ENCODE measurements around the gene SALL3.
"Not testable (repeated sequence)": the region's sequence is repeated elsewhere in the genome, so short reads cannot be mapped to it uniquely, and the experiment has no call there.

Gene SALL3

GRCh38 chr18:78979730-78980278, at the start of gene SALL3:
Gene SALL3 (plus strand): TSS chr18:78979818. CDS start chr18:78980275, 457 bp downstream.
- DNase-seq (ENCODE audit: low read depth, low spot score): no peak

- DNase-seq (ENCODE audit: low read depth, low spot score): no peak
Measured at GRCh38 chr18:78932281-78932680, 47.3 kb upstream of the SALL3 start.

- no peak for DNase-seq (ENCODE audit: low read depth, low spot score)
Measured at GRCh38 chr18:78934003-78934402, 45.6 kb upstream of the SALL3 start.

- DNase-seq (ENCODE audit: low read depth, low spot score): no peak
Measured at GRCh38 chr18:78934551-78935225, 44.9 kb upstream of the SALL3 start.

GRCh38 chr18:78935406-78935805, 44.2 kb upstream of the SALL3 start:
- DNase-seq (ENCODE audit: low read depth, low spot score): no peak

GRCh38 chr18:78936251-78937005, 43.2 kb upstream of the SALL3 start:
- no peak for DNase-seq (ENCODE audit: low read depth, low spot score)

DNA sequence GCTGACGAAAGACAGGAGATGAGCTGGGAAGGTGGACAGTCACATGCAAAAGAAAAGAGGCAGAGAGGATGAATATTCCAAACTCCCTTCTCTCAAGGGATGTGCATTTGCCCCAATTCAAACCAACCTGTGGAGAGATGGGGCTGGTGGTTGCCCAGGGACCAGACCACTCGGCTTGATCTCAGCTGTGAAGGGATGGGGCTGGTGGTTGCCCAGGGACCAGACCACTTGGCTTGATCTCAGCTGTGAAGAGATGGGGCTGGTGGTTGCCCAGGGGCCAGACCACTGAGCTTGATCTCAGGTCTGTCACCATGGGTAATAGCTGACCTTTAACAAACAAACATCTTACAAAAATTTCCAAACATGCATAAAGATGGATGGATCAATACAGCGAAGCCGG, 42.5 kb upstream of the SALL3 start:
- DNase-seq (ENCODE audit: low read depth, low spot score): no peak

DNA sequence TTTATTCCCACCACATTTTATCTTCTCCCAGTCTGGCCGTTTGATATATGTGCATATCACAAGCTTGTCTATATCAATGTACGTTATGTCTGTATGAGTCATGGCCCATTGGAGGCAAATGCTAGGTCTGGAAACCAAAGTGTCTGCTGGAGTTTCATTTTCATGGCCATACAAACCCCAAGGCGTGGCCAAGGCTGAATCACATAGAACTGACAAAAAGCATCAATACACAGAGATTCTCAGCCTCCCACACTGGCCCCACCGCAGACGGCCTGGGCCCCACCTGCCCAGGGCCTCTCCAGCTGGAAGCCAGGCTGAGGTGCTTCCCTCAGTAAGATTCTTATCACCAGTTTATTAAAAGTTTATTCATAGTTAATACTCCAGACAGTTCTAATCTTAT, 40.5 kb upstream of the SALL3 start:
- DNase-seq (ENCODE audit: low read depth, low spot score): no peak

- DNase-seq (ENCODE audit: low read depth, low spot score): no peak
Measured at GRCh38 chr18:78939734-78940494, 39.7 kb upstream of the SALL3 start.

DNA sequence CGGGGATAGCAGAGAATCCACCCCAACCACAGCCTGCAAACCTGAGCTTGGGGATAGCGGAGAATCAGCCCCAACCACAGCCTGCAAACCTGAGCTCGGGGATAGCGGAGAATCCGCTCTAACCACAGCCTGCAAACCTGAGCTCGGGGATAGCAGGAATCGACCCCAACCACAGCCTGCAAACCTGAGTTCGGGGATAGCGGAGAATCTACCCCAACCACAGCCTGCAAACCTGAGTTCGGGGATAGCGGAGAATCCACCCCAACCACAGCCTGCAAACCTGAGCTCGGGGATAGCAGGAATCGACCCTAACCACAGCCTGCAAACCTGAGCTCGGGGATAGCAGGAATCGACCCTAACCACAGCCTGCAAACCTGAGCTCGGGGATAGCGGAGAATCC, 37.4 kb upstream of the SALL3 start:
- not testable (repeated sequence) for DNase-seq (ENCODE audit: low read depth, low spot score)

DNA sequence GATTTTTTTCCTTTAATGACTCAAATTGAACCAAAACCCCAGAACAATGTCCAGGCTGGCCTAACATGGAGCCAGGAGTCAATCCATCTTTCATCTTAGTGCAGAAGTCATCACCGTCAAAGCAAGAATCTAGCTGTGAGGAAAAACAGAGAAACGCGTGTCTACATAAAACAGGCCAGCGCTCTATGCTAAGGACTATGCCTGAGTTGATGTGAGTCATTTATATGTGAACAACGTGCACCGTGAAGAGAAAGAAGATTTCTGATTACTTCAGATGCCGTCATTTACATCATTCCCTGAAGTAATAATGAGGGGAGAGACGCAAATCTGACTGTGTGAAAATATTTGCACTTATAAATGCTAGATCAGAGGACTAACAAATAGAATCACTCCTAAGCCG, 34.0 kb upstream of the SALL3 start:
- no peak for DNase-seq (ENCODE audit: low read depth, low spot score)

- DNase-seq (ENCODE audit: low read depth, low spot score): no peak
Measured at GRCh38 chr18:78947291-78947690, 32.3 kb upstream of the SALL3 start.

DNA sequence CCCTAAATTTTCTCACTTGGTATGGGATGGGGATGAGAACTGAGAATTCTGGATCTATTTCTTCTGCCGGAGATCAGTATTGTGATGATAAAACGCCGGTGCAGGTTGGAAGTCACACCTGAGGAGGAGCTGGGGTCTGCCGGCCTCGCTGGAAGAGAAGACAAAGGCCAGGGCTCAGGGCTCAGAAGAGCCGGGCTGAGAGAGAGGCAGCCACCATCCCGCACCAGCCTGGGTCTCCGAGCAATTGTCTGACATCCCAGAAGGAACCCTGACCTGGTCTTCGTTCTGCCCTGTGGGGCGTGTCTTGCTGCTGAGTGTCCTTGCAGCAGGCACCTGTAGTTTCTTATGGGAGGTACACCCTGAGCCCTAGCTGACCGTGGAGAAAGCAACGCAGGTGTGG, 31.4 kb upstream of the SALL3 start:
- DNase-seq (ENCODE audit: low read depth, low spot score): no peak

- no peak for DNase-seq (ENCODE audit: low read depth, low spot score)
Measured at GRCh38 chr18:78948707-78949106, 30.9 kb upstream of the SALL3 start.

- DNase-seq (ENCODE audit: low read depth, low spot score): no peak
Measured at GRCh38 chr18:78949216-78949615, 30.4 kb upstream of the SALL3 start.

- DNase-seq (ENCODE audit: low read depth, low spot score): no peak
Measured at GRCh38 chr18:78950386-78950785, 29.2 kb upstream of the SALL3 start.

- no peak for DNase-seq (ENCODE audit: low read depth, low spot score)
Measured at GRCh38 chr18:78953566-78953965, 26.1 kb upstream of the SALL3 start.

- DNase-seq (ENCODE audit: low read depth, low spot score): no peak
Measured at GRCh38 chr18:78955051-78955450, 24.6 kb upstream of the SALL3 start.

GRCh38 chr18:78957140-78957539, 22.5 kb upstream of the SALL3 start:
- no peak for DNase-seq (ENCODE audit: low read depth, low spot score)

DNA sequence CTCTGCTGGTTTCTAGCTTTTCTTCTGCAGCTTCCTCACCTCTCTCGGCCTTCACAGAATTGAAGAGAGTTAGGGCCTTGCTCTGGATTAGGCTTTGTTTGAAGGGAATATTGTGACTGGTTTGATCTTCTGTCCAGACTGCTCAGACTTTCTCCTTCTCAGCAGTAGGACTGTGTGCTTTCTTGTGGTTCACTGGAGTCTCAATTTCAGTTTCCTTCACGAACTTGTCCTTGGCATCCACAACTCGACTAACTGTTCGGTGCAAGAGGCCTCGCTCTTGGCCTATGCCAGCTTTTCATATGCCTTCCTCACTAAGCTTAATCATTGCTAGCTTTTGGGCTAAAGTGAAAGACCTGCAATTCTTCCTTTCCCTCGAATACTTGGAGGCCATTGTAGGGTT, 18.9 kb upstream of the SALL3 start:
- no peak for DNase-seq (ENCODE audit: low read depth, low spot score)

GRCh38 chr18:78962098-78962497, 17.5 kb upstream of the SALL3 start:
- no peak for DNase-seq (ENCODE audit: low read depth, low spot score)

DNA sequence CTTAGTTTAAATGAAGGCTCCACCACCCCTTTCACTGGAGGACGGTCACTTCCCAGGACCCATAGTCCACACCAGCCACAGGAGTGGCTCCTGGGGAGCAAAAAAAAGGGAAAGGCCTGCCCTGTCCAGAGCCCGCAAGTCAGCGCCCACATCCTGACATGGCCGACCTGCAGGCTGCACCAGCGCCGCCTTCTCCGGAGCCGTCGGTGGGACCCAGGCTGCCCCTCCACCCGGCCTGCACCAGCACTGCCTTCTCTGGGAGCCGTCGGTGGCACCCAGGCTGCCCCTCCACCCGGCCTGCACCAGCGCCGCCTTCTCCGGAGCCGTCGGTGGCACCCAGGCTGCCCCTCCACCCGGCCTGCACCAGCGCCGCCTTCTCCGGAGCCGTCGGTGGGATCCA, 14.9 kb upstream of the SALL3 start:
- not testable (repeated sequence) for DNase-seq (ENCODE audit: low read depth, low spot score)

Measured in iPS DF 19.7 (cell line).